Esophagus squamous epithelium (tissue), 4 donors: ENCODE measurements around the gene TPM2.

Source experiments
- CTCF ChIP-seq, 6 experiments: fragments of 450-650 bp in 4 of 6; fragments of 200-600 bp in 2 of 6; sonication (generic) in 2 of 6; IDR thresholded peaks; one replicate each; pipeline ENCODE4 v1.5.1; 2016 to 2019; ENCODE audit warnings: antibody characterized with exemption in 6 of 6, mild to moderate bottlenecking in 4 of 6, moderate library complexity in 4 of 6
- POLR2A ChIP-seq, 4 donors: fragments of 450-650 bp; IDR thresholded peaks; one replicate each; pipeline ENCODE4 v1.6.1; 2017; ENCODE audit warnings: antibody characterized with exemption in 4 of 4, mild to moderate bottlenecking in 4 of 4, moderate library complexity in 3 of 4

DNA sequence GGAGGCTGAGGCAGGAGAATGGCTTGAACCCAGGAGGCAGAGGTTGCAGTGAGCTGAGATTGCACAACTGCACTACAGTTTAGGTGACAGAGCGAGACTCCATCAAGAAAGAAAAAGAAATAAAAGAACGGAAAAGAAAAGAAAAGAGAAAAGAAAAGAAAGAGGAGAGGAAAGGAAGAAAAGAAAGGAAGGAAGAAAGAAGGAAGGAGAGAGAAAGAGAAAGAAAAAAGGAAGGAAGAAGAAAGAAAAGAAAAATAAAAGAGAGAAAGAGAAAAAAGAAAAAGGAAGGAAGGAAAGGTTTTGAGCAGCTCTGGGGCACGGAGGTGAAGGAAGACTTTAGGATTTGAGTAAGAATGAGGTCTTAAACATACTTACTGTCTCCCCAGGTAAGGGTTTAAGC lies 23.9 kb upstream of the TPM2 start:
- no peak for TF ChIP-seq POLR2A (IDR thresholded peaks at IDR 0.05)
- TF ChIP-seq CTCF (IDR thresholded peaks at IDR 0.05) = no peak
